Liver (tissue), 3 donors: ENCODE measurements around the gene CDKL5.

Experiments
- GABPA ChIP-seq, 2 donors: IDR thresholded peaks in 1 of 2; conservative IDR thresholded peaks in 1 of 2; 2 replicates each; pipeline ENCODE4 v1.6.1; 2016; ENCODE audit warnings: antibody characterized with exemption in 2 of 2, mild to moderate bottlenecking in 1 of 2, moderate library complexity in 1 of 2
- NR2F2 ChIP-seq: IDR thresholded peaks from 2 replicates; pipeline ENCODE4 v1.6.1; 2016; ENCODE audit warnings: antibody characterized with exemption
- YY1 ChIP-seq: IDR thresholded peaks from 2 replicates; pipeline ENCODE4 v1.6.1; 2016; ENCODE audit warnings: antibody characterized with exemption, mild to moderate bottlenecking
- TF ChIP-seq, protein P1 (sequence below): fragments of 150-350 bp; IDR thresholded peaks from 2 replicates; pipeline ENCODE4 v1.5.1; 2017; ENCODE audit warnings: improper control_type of control experiment, low read depth, low read length; ENCODE audit not compliant: missing input control
- TF ChIP-seq, protein P2 (sequence below): IDR thresholded peaks from 2 replicates; pipeline ENCODE4 v1.6.1; 2016; ENCODE audit warnings: antibody characterized with exemption
- TF ChIP-seq, protein P3 (sequence below): IDR thresholded peaks from 2 replicates; pipeline ENCODE4 v1.6.1; 2016; ENCODE audit warnings: antibody characterized with exemption, mild to moderate bottlenecking
- donor health status: healthy.
- donor health status: healthy.

DNA sequence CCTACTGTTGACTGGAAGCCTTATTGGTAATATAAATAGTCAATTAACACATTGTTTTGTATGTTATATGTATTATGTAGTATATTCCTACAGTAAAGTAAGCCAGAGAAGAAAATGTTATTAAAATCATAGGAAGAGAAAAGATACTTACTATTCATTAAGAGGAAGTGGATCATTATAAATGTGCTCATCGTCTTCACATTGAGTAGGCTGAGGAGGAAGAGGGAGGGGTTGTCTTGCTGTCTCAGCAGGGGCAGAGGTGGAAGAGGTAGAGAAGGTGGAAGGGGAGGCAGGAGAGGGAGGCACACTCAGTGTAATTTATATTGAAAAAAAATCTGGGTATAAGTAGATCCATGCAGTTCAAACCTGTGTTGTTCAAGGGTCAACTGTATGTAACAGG lies 10.6 kb downstream of the CDKL5 start:
- TF ChIP-seq, protein P1, sequence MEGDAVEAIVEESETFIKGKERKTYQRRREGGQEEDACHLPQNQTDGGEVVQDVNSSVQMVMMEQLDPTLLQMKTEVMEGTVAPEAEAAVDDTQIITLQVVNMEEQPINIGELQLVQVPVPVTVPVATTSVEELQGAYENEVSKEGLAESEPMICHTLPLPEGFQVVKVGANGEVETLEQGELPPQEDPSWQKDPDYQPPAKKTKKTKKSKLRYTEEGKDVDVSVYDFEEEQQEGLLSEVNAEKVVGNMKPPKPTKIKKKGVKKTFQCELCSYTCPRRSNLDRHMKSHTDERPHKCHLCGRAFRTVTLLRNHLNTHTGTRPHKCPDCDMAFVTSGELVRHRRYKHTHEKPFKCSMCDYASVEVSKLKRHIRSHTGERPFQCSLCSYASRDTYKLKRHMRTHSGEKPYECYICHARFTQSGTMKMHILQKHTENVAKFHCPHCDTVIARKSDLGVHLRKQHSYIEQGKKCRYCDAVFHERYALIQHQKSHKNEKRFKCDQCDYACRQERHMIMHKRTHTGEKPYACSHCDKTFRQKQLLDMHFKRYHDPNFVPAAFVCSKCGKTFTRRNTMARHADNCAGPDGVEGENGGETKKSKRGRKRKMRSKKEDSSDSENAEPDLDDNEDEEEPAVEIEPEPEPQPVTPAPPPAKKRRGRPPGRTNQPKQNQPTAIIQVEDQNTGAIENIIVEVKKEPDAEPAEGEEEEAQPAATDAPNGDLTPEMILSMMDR = no peak
- TF ChIP-seq GABPA (IDR thresholded peaks at IDR 0.05 in 1 of 2, conservative IDR thresholded peaks at IDR 0.05 in 1 of 2) = no peak
- TF ChIP-seq, protein P2, sequence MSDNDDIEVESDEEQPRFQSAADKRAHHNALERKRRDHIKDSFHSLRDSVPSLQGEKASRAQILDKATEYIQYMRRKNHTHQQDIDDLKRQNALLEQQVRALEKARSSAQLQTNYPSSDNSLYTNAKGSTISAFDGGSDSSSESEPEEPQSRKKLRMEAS = no peak
- no peak for TF ChIP-seq NR2F2
- TF ChIP-seq YY1 = no peak
- TF ChIP-seq, protein P3, sequence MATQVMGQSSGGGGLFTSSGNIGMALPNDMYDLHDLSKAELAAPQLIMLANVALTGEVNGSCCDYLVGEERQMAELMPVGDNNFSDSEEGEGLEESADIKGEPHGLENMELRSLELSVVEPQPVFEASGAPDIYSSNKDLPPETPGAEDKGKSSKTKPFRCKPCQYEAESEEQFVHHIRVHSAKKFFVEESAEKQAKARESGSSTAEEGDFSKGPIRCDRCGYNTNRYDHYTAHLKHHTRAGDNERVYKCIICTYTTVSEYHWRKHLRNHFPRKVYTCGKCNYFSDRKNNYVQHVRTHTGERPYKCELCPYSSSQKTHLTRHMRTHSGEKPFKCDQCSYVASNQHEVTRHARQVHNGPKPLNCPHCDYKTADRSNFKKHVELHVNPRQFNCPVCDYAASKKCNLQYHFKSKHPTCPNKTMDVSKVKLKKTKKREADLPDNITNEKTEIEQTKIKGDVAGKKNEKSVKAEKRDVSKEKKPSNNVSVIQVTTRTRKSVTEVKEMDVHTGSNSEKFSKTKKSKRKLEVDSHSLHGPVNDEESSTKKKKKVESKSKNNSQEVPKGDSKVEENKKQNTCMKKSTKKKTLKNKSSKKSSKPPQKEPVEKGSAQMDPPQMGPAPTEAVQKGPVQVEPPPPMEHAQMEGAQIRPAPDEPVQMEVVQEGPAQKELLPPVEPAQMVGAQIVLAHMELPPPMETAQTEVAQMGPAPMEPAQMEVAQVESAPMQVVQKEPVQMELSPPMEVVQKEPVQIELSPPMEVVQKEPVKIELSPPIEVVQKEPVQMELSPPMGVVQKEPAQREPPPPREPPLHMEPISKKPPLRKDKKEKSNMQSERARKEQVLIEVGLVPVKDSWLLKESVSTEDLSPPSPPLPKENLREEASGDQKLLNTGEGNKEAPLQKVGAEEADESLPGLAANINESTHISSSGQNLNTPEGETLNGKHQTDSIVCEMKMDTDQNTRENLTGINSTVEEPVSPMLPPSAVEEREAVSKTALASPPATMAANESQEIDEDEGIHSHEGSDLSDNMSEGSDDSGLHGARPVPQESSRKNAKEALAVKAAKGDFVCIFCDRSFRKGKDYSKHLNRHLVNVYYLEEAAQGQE = no peak
